Activated T-helper 17 cell treated with anti-CD3 and anti-CD28 coated beads, Interleukin-2, amount 50 U/mL, for 72 hours (primary cell): ENCODE results near the gene ANXA4. TPM values are rescaled to one million over a fixed set of nuclear protein-coding genes. Genes with fewer than 3 reads are reported as not detected.
"Not testable (repeated sequence)": the region's sequence is repeated elsewhere in the genome, so short reads cannot be mapped to it uniquely, and the experiment has no call there.

Experiments used
- ATAC-seq: fragments of 150-1000 bp; cut with Tn5 transposase; replicated peaks from 2 replicates; pipeline ENCODE4 v1.10.0; 2021; ENCODE audit warnings: mild to moderate bottlenecking, moderate library complexity
- H3K27ac Mint-ChIP-seq: one replicate; pipeline ENCODE4 v1.8.0; 2022; ENCODE audit warnings: mixed read lengths
- H3K27me3 Mint-ChIP-seq: one replicate; pipeline ENCODE4 v1.8.0; 2022; ENCODE audit warnings: mixed read lengths
- H3K36me3 Mint-ChIP-seq: one replicate; pipeline ENCODE4 v1.8.0; 2022; ENCODE audit warnings: low read depth, mild to moderate bottlenecking, mixed read lengths
- H3K4me1 Mint-ChIP-seq: one replicate; pipeline ENCODE4 v1.8.0; 2022; ENCODE audit warnings: mixed read lengths
- H3K4me3 Mint-ChIP-seq: one replicate; pipeline ENCODE4 v1.8.0; 2022; ENCODE audit warnings: mild to moderate bottlenecking, mixed read lengths
- H3K9me3 Mint-ChIP-seq: one replicate; pipeline ENCODE4 v1.8.0; 2022; ENCODE audit warnings: mixed read lengths
- total RNA-seq, 2 donors: library from RNA; stranded (reverse); gene quantifications; one replicate each; pipeline ENCODE4 v1.2.3, GENCODE V29; 2022

Gene ANXA4
- total RNA-seq, 2 donors from 2014 or later: 31.5 to 33.0 TPM

DNA sequence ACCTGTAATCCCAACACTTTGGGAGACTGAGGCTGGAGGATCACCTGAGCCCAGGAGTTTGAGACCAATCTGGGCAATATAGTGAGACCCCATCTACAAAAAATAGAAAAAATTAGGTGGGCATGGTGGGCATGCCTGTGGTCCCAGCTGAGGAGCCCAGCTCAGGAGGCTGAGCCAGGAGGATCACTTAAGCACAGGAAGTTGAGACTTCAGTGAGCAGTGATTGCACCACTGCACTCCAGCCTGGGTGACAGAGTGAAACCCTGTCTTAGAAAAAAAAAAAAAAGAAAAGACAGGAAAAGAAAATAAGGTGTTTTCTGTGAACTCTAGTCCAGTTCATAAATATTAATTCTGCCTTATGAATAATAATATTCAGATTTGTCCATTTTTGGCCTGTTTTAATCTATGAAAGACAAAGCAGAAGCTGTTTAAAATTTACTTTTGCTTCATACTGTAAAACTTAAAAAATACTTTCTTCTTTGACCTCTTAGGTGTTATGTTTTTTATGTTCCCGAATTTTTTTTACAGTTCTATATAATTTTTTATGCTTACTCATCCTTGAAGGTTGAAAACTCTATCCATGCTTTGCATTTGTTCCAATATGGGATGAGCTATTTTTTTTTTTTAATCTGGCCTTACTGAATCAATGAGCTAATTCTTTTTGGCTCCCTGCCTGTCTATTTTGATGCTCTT is 8.4 kb upstream of the ANXA4 start:
- H3K27ac Mint-ChIP-seq: no peak overlapping the region
- no peak for ATAC-seq

DNA sequence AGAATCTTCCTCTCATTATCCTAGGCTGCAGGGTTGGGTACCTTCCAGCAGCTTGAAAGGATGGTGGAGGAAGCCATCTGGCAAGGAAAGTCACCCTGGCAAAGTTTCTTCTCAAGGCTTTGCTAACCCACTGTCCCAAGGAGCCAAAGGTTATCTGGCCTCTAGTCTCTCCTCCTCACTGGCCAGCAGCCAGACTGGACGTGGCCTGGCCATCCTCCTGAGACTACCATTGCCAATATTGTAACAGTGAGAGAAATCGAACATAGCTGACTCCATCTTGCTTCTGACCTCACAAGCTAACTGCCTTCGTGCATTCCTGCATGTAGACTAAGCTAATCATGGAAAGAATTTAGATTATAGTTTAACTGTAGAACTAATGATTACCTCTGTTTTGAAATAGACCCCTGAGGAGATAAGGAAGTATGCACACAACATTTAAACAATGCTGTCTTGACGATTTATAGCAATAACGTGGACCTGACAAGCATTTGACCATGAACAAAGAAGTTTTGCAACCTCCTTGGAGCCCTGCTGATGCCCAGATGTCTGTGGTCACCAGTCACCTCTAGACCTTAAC is 7.8 kb upstream of the ANXA4 start:
- H3K9me3 Mint-ChIP-seq: no peaks in the 10 kb centered on the region
- no peaks in the 10 kb centered on the region for H3K36me3 Mint-ChIP-seq
- no peak for ATAC-seq
- H3K27ac Mint-ChIP-seq: no peak overlapping the region
- H3K27me3 Mint-ChIP-seq: no peaks in the 10 kb centered on the region
- H3K4me3 Mint-ChIP-seq: no peak overlapping the region
- no peaks in the 10 kb centered on the region for H3K4me1 Mint-ChIP-seq

More for the DNA sequence above, 8.4 kb upstream of the ANXA4 start:
- Mint-ChIP-seq H3K4me1 (no peaks in the 10 kb centered on the region), H3K4me3 (no peak overlapping the region), H3K27me3 (no peaks in the 10 kb centered on the region), H3K9me3 (no peaks in the 10 kb centered on the region), H3K36me3 (no peaks in the 10 kb centered on the region)

- no peak for ATAC-seq
- no peaks in the 10 kb centered on the region for H3K27me3 Mint-ChIP-seq
- H3K27ac Mint-ChIP-seq: no peak overlapping the region
- no peaks in the 10 kb centered on the region for H3K9me3 Mint-ChIP-seq
- H3K4me1 Mint-ChIP-seq: no peaks in the 10 kb centered on the region
- H3K36me3 Mint-ChIP-seq: no peaks in the 10 kb centered on the region
- no peak overlapping the region for H3K4me3 Mint-ChIP-seq
Observed at GRCh38 chr2:69734854-69735544, 6.9 kb upstream of the ANXA4 start.

- H3K36me3 Mint-ChIP-seq: no peaks in the 10 kb centered on the region
- H3K27ac Mint-ChIP-seq: no peak overlapping the region
- H3K9me3 Mint-ChIP-seq: no peaks in the 10 kb centered on the region
- H3K4me1 Mint-ChIP-seq: no peaks in the 10 kb centered on the region
- H3K27me3 Mint-ChIP-seq: no peaks in the 10 kb centered on the region
- H3K4me3 Mint-ChIP-seq: no peak overlapping the region
- no peak for ATAC-seq
Observed at GRCh38 chr2:69735686-69736085, 6.2 kb upstream of the ANXA4 start.

DNA sequence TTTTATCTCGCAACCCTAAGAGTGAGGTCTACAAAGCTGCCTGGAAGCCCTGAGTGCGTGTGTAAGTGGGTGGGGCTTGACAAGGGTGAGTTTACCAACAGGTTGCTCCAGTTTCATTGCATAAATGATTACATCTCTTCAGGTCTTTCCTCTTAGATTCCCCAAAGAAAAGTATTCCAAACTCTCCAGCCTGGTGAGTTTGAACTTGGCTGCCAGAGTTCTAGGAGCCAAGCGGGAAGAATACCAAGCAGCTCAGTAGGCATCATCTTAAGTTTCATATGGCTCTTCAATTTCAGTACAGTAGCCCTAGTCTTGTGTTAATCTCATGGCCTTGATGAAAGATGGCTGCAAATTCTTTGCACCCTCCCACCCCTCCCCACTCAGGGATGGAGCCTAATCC is 3.8 kb upstream of the ANXA4 start:
- not testable (repeated sequence) for H3K27ac Mint-ChIP-seq, H3K36me3 Mint-ChIP-seq, H3K27me3 Mint-ChIP-seq, ATAC-seq, H3K4me3 Mint-ChIP-seq, H3K9me3 Mint-ChIP-seq, H3K4me1 Mint-ChIP-seq

- H3K27ac Mint-ChIP-seq: no peak overlapping the region
- H3K27me3 Mint-ChIP-seq: no peaks in the 10 kb centered on the region
- no peak for ATAC-seq
- no peaks in the 10 kb centered on the region for H3K9me3 Mint-ChIP-seq
- H3K4me1 Mint-ChIP-seq: peaks cover 7% of the 10 kb centered on the region
- peak overlapping the region; percentile 95 for H3K4me3 Mint-ChIP-seq
- H3K36me3 Mint-ChIP-seq: peaks cover 5% of the 10 kb centered on the region
Observed at GRCh38 chr2:69740502-69740951, 1.4 kb upstream of the ANXA4 start.

DNA sequence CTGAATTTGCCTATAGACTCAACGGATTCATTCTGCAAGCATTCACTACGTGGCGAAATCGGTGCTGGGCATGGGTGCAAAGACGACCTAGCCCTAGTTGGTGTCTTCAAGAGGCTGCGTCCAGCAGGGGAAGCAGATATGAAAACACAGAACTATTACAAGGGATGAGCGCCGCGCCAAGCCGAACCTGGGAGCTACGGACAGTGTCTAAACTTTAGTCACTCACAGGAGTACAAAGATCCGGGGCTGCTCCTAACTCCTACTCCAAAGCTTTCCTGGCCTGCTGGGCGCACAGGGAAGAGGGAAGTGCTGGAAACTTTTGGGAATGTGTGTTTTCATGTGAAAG is 732 bp upstream of the ANXA4 start:
- peak overlapping the region; percentile 95 for H3K4me3 Mint-ChIP-seq
- ATAC-seq: peak; percentile 50
- no peaks in the 10 kb centered on the region for H3K9me3 Mint-ChIP-seq
- no peaks in the 10 kb centered on the region for H3K27me3 Mint-ChIP-seq
- peak overlapping the region; percentile 90 for H3K27ac Mint-ChIP-seq
- H3K4me1 Mint-ChIP-seq: peaks cover 7% of the 10 kb centered on the region
- peaks cover 5% of the 10 kb centered on the region for H3K36me3 Mint-ChIP-seq

- no peaks in the 10 kb centered on the region for H3K9me3 Mint-ChIP-seq
- peaks cover 5% of the 10 kb centered on the region for H3K36me3 Mint-ChIP-seq
- peak overlapping the region; percentile 86 for H3K27ac Mint-ChIP-seq
- H3K4me3 Mint-ChIP-seq: peak overlapping the region; percentile 95
- ATAC-seq: peak; percentile 37
- peaks cover 7% of the 10 kb centered on the region for H3K4me1 Mint-ChIP-seq
- no peaks in the 10 kb centered on the region for H3K27me3 Mint-ChIP-seq
Observed at GRCh38 chr2:69742322-69742952, 503 bp downstream of the ANXA4 start.

GRCh38 chr2:69743847-69744264 is 1.9 kb downstream of the ANXA4 start:
- Mint-ChIP-seq H3K27me3 (no peaks in the 10 kb centered on the region), H3K27ac (no peak overlapping the region), H3K9me3 (no peaks in the 10 kb centered on the region), H3K4me3 (no peak overlapping the region), H3K4me1 (peaks cover 7% of the 10 kb centered on the region), H3K36me3 (peaks cover 5% of the 10 kb centered on the region)
- ATAC-seq: no peak

DNA sequence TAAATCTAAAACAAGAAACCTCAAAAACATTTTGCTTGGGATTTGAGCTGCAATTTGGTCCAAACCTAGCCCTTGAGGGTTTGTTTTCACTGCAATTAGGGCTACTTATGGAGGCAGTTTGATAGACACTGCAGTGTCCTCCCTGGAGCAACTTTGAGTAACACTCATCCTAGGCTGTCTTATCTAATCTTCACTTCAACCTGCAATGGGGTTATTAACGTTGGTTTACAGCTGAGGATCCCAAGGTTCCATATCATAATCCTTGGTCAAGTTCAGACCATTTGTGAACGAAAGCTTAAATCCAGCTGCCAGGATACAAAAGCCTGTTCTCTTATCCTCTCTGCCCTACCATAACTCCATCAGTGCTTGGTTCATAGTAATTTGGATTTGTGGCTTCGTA is 2.5 kb downstream of the ANXA4 start:
- H3K36me3 Mint-ChIP-seq: peaks cover 5% of the 10 kb centered on the region
- peaks cover 7% of the 10 kb centered on the region for H3K4me1 Mint-ChIP-seq
- no peaks in the 10 kb centered on the region for H3K27me3 Mint-ChIP-seq
- no peaks in the 10 kb centered on the region for H3K9me3 Mint-ChIP-seq
- no peak overlapping the region for H3K27ac Mint-ChIP-seq
- H3K4me3 Mint-ChIP-seq: no peak overlapping the region
- ATAC-seq: no peak

DNA sequence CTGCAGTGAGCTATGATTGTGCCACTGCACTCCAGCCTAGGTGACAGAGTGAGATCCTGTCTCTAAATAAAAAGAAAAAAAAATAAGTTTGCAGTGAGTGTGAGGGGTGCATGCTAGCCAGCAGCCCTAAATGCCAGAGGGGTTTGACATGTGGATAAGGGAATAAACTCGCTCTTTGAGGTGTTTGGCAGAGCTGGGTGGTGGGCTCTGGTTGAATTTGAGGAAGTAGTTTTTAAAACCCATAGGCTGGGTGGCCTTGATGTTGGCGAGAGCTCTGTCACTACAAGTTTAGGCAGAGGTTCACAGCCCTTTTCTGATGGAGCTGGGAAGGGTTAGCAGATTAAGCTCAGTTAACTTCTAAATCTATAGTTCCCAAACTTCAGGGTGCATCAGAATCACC is 3.1 kb downstream of the ANXA4 start:
- Mint-ChIP-seq H3K27ac (no peak overlapping the region), H3K36me3 (peaks cover 5% of the 10 kb centered on the region)
- ATAC-seq: no peak

DNA sequence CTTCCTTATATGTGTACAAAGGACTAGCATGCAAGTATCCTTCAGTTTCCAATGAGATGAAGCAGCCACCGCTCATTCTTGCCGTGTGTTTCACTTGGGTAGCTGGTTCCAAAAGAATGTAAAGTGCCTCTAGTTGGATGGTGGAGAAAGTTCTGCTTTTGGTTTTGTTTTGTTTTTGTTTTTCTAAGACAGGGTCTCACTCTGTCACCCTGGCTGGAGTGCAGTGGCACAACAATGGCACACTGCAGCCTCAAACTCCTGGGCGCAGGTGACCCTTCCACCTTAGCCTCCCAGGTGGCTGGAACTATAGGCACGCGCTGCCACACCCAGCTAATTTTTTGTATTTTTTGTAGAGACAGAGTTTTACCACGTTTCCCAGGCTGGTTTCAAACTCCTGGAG is 8.3 kb downstream of the ANXA4 start:
- H3K9me3 Mint-ChIP-seq: no peaks in the 10 kb centered on the region
- H3K27ac Mint-ChIP-seq: no peak overlapping the region
- no peaks in the 10 kb centered on the region for H3K27me3 Mint-ChIP-seq
- H3K4me3 Mint-ChIP-seq: no peak overlapping the region
- H3K36me3 Mint-ChIP-seq: no peaks in the 10 kb centered on the region
- peaks cover 6% of the 10 kb centered on the region for H3K4me1 Mint-ChIP-seq
- no peak for ATAC-seq

More for the DNA sequence above, 3.1 kb downstream of the ANXA4 start:
- Mint-ChIP-seq H3K4me1 (peaks cover 7% of the 10 kb centered on the region), H3K4me3 (no peak overlapping the region), H3K27me3 (no peaks in the 10 kb centered on the region), H3K9me3 (no peaks in the 10 kb centered on the region)

DNA sequence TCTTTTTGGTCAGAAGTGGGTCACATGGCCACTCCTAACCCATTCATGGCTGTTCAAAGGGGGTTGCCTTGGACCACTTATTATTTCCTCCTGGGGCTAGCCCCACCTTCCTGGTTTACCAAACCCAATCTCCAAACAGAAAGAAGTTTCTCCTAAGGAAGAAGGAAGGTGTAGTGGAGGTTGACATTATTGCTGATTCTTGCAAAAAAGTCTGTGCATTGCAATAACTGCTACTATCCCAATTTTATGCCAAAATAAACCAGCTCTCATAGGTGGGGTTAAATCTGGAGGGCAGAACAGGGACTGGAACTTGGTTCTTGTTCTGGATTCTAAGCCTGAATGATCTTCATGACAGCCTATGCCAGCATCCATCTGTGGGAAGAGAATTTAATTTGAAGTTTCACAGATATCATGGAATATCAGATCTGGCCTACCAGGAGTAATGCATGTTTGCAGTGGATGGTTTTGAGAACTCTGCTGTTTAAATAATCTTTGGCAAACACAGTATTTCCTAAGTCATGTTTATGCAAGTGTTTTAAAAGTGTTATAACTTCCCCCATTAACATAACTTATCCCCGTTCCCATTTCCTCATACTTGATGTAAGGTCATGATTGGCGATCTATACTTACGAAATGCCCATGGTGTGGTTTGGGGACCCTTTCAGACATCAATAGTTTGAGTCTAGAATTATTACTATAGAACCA is 11.9 kb downstream of the ANXA4 start:
- no peaks in the 10 kb centered on the region for H3K27me3 Mint-ChIP-seq

DNA sequence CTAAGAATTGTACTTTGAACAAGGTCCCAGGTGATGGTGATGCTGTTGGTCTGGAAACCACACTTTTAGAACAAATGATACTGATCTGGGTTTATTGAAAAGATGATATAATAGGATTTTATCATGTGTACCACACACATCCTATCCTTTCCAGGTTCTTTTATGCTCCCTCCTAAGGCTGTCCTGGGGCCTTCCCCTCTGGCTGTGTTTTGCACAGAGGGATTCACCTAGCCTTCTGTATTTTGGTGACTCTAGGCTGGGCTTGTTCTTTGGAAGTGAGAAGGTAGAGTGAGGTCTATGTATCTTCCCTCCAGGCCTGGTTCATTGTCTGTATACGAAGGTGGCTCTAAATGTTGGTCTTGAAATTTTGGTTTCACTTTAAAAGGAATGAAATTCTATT is 12.7 kb downstream of the ANXA4 start:
- no peak for ATAC-seq
- H3K36me3 Mint-ChIP-seq: peaks cover 6% of the 10 kb centered on the region
- no peak overlapping the region for H3K4me3 Mint-ChIP-seq
- H3K27me3 Mint-ChIP-seq: no peaks in the 10 kb centered on the region
- peak overlapping the region; percentile 49 for H3K27ac Mint-ChIP-seq
- peaks cover 12% of the 10 kb centered on the region for H3K4me1 Mint-ChIP-seq
- H3K9me3 Mint-ChIP-seq: no peaks in the 10 kb centered on the region

More for the DNA sequence above, 11.9 kb downstream of the ANXA4 start:
- no peak overlapping the region for H3K4me3 Mint-ChIP-seq
- peaks cover 6% of the 10 kb centered on the region for H3K36me3 Mint-ChIP-seq
- peaks cover 12% of the 10 kb centered on the region for H3K4me1 Mint-ChIP-seq
- ATAC-seq: no peak
- no peak overlapping the region for H3K27ac Mint-ChIP-seq
- no peaks in the 10 kb centered on the region for H3K9me3 Mint-ChIP-seq
